Measurements from ENCODE around the gene MYO9B.
"Not testable (repeated sequence)": the region's sequence is repeated elsewhere in the genome, so short reads cannot be mapped to it uniquely, and the experiment has no call there.

MYO9B gene

GRCh38 chr19:17091758-17092333 is 16.3 kb downstream of the MYO9B start:
- no peak overlapping the region for H3K9ac ChIP-seq (ENCODE audit: low read depth, low read length)
- H3K36me3 ChIP-seq (ENCODE audit: insufficient read depth, low read length), result no peaks in the 10 kb centered on the region; the same call in 1 of the 2 replicates

GRCh38 chr19:17092696-17093095 is 17.1 kb downstream of the MYO9B start:
- Histone ChIP-seq H3K9ac (ENCODE audit: low read depth, low read length) (no peak overlapping the region), H3K4me1 (ENCODE audit: insufficient read depth, low read length) (peaks cover 8% of the 10 kb centered on the region; the same call in 1 of the 2 replicates), H3K36me3 (ENCODE audit: insufficient read depth, low read length) (no peaks in the 10 kb centered on the region; the same call in 1 of the 2 replicates), H3K9me3 (ENCODE audit: control insufficient read depth, insufficient read depth, low read length) (no peaks in the 10 kb centered on the region)

More at GRCh38 chr19:17091758-17092333, 16.3 kb downstream of the MYO9B start:
- H3K4me1 ChIP-seq (ENCODE audit: insufficient read depth, low read length), result peaks cover 8% of the 10 kb centered on the region; the same call in 1 of the 2 replicates
- no peaks in the 10 kb centered on the region for H3K9me3 ChIP-seq (ENCODE audit: control insufficient read depth, insufficient read depth, low read length)

GRCh38 chr19:17094694-17095093 is 19.1 kb downstream of the MYO9B start:
- not testable (repeated sequence) for H3K4me1 ChIP-seq (ENCODE audit: insufficient read depth, low read length); H3K9me3 ChIP-seq (ENCODE audit: control insufficient read depth, insufficient read depth, low read length); H3K9ac ChIP-seq (ENCODE audit: low read depth, low read length); H3K36me3 ChIP-seq (ENCODE audit: insufficient read depth, low read length)

GRCh38 chr19:17095141-17095919 is 19.8 kb downstream of the MYO9B start:
- Histone ChIP-seq H3K4me1 (ENCODE audit: insufficient read depth, low read length) (peaks cover 8% of the 10 kb centered on the region; the same call in 1 of the 2 replicates), H3K9me3 (ENCODE audit: control insufficient read depth, insufficient read depth, low read length) (no peaks in the 10 kb centered on the region), H3K9ac (ENCODE audit: low read depth, low read length) (no peak overlapping the region), H3K36me3 (ENCODE audit: insufficient read depth, low read length) (no peaks in the 10 kb centered on the region; the same call in 1 of the 2 replicates)

GRCh38 chr19:17097593-17098126 is 22.1 kb downstream of the MYO9B start:
- no peaks in the 10 kb centered on the region for H3K36me3 ChIP-seq (ENCODE audit: insufficient read depth, low read length)
- no peaks in the 10 kb centered on the region; the same call in 1 of the 2 replicates for H3K4me1 ChIP-seq (ENCODE audit: insufficient read depth, low read length)
- no peak overlapping the region for H3K9ac ChIP-seq (ENCODE audit: low read depth, low read length)
- no peaks in the 10 kb centered on the region; the same call in 1 of the 2 replicates for H3K9me3 ChIP-seq (ENCODE audit: control insufficient read depth, insufficient read depth, low read length)

GRCh38 chr19:17098326-17098725 is 22.7 kb downstream of the MYO9B start:
- Histone ChIP-seq H3K9me3 (ENCODE audit: control insufficient read depth, insufficient read depth, low read length) (peaks cover 3% of the 10 kb centered on the region; the same call in 1 of the 2 replicates), H3K4me1 (ENCODE audit: insufficient read depth, low read length) (no peaks in the 10 kb centered on the region; the same call in 1 of the 2 replicates), H3K9ac (ENCODE audit: low read depth, low read length) (no peak overlapping the region), H3K36me3 (ENCODE audit: insufficient read depth, low read length) (peaks cover 5% of the 10 kb centered on the region; the same call in 1 of the 2 replicates)

- Histone ChIP-seq H3K36me3 (ENCODE audit: insufficient read depth, low read length) (peaks cover 5% of the 10 kb centered on the region; the same call in 1 of the 2 replicates), H3K9me3 (ENCODE audit: control insufficient read depth, insufficient read depth, low read length) (peaks cover 3% of the 10 kb centered on the region; the same call in 1 of the 2 replicates)
Observed at GRCh38 chr19:17101686-17102628, 26.4 kb downstream of the MYO9B start.

GRCh38 chr19:17103177-17103576 is 27.6 kb downstream of the MYO9B start:
- Histone ChIP-seq H3K4me1 (ENCODE audit: insufficient read depth, low read length) (peaks cover 12% of the 10 kb centered on the region), H3K9ac (ENCODE audit: low read depth, low read length) (no peak overlapping the region), H3K36me3 (ENCODE audit: insufficient read depth, low read length) (peaks cover 5% of the 10 kb centered on the region; the same call in 1 of the 2 replicates)

More at GRCh38 chr19:17101686-17102628, 26.4 kb downstream of the MYO9B start:
- Histone ChIP-seq H3K4me1 (ENCODE audit: insufficient read depth, low read length) (peaks cover under 1% of the 10 kb centered on the region; the same call in 1 of the 2 replicates), H3K9ac (ENCODE audit: low read depth, low read length) (no peak overlapping the region)

GRCh38 chr19:17104679-17105078 is 29.1 kb downstream of the MYO9B start:
- peaks cover 3% of the 10 kb centered on the region; the same call in 1 of the 2 replicates for H3K9me3 ChIP-seq (ENCODE audit: control insufficient read depth, insufficient read depth, low read length)
- H3K4me1 ChIP-seq (ENCODE audit: insufficient read depth, low read length), result peaks cover 15% of the 10 kb centered on the region
- peaks cover 5% of the 10 kb centered on the region; the same call in 1 of the 2 replicates for H3K36me3 ChIP-seq (ENCODE audit: insufficient read depth, low read length)
- no peak overlapping the region for H3K9ac ChIP-seq (ENCODE audit: low read depth, low read length)

More at GRCh38 chr19:17103177-17103576, 27.6 kb downstream of the MYO9B start:
- peaks cover 3% of the 10 kb centered on the region; the same call in 1 of the 2 replicates for H3K9me3 ChIP-seq (ENCODE audit: control insufficient read depth, insufficient read depth, low read length)

GRCh38 chr19:17105556-17105955 is 30.0 kb downstream of the MYO9B start:
- H3K4me1 ChIP-seq (ENCODE audit: insufficient read depth, low read length), result peaks cover 15% of the 10 kb centered on the region
- H3K9me3 ChIP-seq (ENCODE audit: control insufficient read depth, insufficient read depth, low read length), result peaks cover 3% of the 10 kb centered on the region; the same call in 1 of the 2 replicates
- no peak overlapping the region for H3K9ac ChIP-seq (ENCODE audit: low read depth, low read length)
- peaks cover 5% of the 10 kb centered on the region; the same call in 1 of the 2 replicates for H3K36me3 ChIP-seq (ENCODE audit: insufficient read depth, low read length)

- H3K36me3 ChIP-seq (ENCODE audit: insufficient read depth, low read length); H3K9ac ChIP-seq (ENCODE audit: low read depth, low read length); H3K9me3 ChIP-seq (ENCODE audit: control insufficient read depth, insufficient read depth, low read length): not testable (repeated sequence)
- peaks cover 15% of the 10 kb centered on the region for H3K4me1 ChIP-seq (ENCODE audit: insufficient read depth, low read length)
Observed at GRCh38 chr19:17106964-17107363, 31.4 kb downstream of the MYO9B start.

- Histone ChIP-seq H3K9me3 (ENCODE audit: control insufficient read depth, insufficient read depth, low read length) (peaks cover 3% of the 10 kb centered on the region; the same call in 1 of the 2 replicates), H3K36me3 (ENCODE audit: insufficient read depth, low read length) (peaks cover 4% of the 10 kb centered on the region; the same call in 1 of the 2 replicates), H3K4me1 (ENCODE audit: insufficient read depth, low read length) (peaks cover 20% of the 10 kb centered on the region), H3K9ac (ENCODE audit: low read depth, low read length) (no peak overlapping the region; the same call in 1 of the 2 replicates)
Observed at GRCh38 chr19:17107546-17108452, 32.2 kb downstream of the MYO9B start.

GRCh38 chr19:17108453-17108784 is 32.8 kb downstream of the MYO9B start:
- peaks cover 26% of the 10 kb centered on the region for H3K4me1 ChIP-seq (ENCODE audit: insufficient read depth, low read length)
- no peaks in the 10 kb centered on the region for H3K9me3 ChIP-seq (ENCODE audit: control insufficient read depth, insufficient read depth, low read length)
- H3K36me3 ChIP-seq (ENCODE audit: insufficient read depth, low read length), result no peaks in the 10 kb centered on the region
- H3K9ac ChIP-seq (ENCODE audit: low read depth, low read length), result no peak overlapping the region; the same call in 1 of the 2 replicates
